Activated gamma-delta T cell treated with anti-CD3 and anti-CD28 coated beads, Interleukin-2, amount 50 U/mL, for 16 hours (primary cell): ENCODE measurements around the gene SYNDIG1.
"Not testable (repeated sequence)": the region's sequence is repeated elsewhere in the genome, so short reads cannot be mapped to it uniquely, and the experiment has no call there.

Experiments used
- DNase-seq: peaks from one replicate; pipeline ENCODE4 v3.0.0-alpha.2; 2020; ENCODE audit warnings: low read depth

SYNDIG1 gene

GRCh38 chr20:24493661-24494459, 24.4 kb downstream of the SYNDIG1 start:
- DNase-seq, result no peak

DNA sequence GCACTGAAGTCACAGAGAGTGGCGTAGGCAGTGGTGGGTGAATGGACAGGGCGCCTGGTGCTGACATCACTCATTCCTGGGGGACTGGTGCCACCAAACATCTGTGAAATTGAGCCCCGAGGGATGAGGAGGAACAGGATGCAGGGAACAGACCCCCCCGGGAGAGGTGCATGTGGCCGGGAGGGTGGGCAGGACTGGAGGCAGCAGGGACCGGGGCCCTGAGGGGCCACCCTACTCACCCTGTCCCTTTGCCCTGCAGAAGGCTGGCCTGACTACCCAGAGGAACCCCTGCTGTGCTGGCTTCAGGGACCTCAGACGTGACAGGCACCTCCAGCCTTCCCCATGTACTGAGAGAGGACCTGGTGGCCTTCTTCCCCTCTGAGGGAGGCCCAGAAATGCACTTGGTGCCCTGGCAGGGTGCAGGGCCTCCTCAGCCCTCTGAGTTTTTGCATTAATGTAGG, 25.1 kb downstream of the SYNDIG1 start:
- DNase-seq, result no peak

DNA sequence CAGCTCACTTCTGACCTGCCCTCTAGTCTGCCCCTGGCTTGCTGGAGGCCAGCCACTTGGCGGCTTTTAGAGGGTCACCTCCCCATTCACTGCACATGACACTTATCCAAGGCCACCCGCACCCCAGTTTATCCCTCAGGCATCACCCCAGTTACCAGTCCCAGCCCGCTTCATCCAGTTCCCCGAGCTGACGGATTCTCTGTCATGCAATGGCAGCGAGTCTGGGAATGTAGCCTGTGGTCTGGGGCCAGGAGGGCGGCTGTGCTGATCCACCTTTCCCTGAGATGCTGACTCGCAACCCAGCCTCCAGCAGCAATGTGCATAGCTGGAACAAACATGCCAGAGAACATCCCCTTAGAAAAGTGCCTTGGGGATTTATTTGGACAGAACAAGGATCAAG, 25.8 kb downstream of the SYNDIG1 start:
- DNase-seq, result no peak

DNA sequence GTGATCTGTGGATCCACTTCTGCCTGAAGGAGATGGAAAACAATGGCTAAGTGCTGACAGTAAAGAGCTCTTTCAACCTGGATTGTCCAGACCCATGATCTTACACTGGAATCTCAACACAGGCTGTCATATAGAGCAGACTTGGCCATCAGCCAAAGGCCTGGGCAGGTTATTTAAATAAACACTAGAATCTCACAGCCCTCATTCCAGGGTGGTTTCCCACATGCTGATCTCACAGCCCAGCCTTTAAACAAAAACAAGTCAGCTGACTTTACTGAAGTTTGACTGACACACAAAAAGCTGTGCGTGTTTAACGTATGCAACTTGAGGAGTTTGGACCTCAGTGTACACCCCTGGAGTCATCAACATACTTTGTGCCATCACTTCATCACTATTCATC, 28.4 kb downstream of the SYNDIG1 start:
- no peak for DNase-seq

GRCh38 chr20:24498641-24499040, 29.2 kb downstream of the SYNDIG1 start:
- DNase-seq, result no peak

- DNase-seq, result no peak
Measured at GRCh38 chr20:24499472-24499871, 30.0 kb downstream of the SYNDIG1 start.

DNA sequence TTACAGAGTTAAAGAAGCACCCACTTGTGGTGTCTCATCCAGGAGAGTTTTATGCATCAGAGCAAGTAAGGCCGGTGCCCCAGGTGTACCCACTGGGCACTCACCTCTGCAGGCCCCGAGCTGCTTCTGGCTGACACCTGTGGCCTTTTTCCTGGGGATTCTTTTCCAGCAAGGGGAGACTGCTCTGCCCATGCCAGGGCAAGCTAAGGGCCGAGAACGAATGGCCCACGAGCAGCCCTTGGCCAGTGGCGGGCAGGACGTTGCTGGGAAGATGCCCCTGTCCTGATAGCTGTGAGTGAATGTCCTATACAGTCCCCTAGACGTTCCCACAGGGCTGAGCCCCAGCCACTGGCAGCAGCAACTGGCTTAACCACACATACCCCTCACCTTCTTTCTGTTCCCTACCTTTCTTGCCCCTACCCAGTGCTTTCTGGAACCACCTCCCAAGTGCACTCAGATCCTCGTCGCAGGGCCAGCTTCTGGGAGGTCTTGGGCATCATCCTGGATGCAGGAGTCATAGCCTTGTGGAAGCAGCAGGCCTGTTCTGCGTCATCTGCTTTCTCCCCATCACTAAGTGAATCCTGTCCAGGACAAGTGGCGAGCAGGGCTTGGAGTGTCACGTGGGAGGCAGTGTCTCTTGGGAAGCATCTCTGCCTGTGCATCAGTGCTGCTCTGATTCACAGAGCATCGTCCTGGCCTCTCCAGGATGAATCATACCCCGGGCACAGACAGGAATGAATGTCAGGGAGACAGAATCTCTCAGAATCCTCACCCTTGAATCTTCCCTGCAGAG, 32.5 kb downstream of the SYNDIG1 start:
- no peak for DNase-seq

DNA sequence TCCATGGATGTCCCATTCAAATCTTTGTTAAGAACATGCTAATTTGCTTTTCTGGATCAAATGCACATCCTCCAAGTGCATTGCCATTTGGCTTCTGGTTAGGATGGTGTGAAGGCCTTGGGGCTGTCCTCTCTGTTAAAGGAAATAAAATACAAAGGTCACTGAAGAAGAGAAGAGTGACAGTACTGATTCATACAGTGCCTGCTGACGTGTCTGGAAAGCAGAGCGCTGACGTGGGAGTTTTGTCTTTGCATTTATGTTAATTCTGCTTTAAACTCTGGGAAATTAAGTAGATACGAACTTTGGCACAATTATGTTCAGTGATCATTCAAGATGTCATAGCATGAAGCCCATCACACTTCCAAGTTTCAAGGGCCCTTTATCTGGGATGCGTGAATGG, 33.2 kb downstream of the SYNDIG1 start:
- no peak for DNase-seq

DNA sequence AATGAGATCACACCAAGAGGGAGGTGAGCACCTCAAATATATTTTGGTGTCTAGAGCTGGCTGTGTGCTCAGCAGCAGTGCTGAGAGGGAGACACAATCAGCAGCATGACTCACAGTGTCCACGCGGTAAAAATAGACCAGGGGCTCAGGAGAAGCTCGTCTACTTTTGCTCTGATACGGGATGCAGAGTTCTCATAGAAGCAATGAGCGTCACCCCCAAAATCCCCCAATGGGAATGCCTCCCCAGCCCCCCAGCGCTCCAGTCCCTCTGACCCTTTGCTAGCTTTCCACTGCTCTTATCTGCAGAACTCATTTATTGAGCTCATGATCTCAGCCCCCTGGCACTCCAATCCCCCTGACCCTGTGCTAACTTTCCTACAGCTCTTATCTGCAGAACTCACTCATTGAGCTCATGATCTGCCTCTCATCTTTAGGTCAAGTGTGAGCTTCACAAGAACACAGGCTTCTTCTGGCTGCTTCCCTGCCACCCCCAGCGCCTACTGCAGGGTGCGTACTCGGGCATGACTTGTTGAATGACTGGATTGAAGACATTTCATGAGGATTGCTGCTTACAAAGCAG, 34.0 kb downstream of the SYNDIG1 start:
- no peak for DNase-seq

GRCh38 chr20:24504331-24505285, 35.2 kb downstream of the SYNDIG1 start:
- DNase-seq, result no peak

GRCh38 chr20:24506146-24506545, 36.7 kb downstream of the SYNDIG1 start:
- no peak for DNase-seq

DNA sequence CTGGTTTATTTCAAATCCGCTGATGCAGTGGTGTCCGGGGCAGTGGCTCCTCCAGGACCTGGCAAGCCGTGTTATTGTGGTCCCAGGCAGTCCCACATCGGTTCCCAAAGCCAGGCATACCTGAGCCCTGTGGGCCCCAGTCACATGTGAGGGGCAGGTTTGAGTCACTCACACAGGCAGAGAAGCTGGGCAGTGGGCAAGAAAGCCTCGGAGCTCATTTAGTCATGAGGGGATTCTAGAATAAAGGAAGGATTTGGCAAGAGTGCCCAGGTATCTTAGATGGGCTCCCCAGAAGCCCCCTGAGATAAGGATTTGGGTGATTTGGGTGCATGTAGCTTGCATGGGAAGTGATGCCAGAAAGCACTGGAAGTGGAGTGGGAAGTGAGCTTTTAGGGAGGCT, 37.3 kb downstream of the SYNDIG1 start:
- DNase-seq, result no peak

GRCh38 chr20:24507182-24507853, 37.9 kb downstream of the SYNDIG1 start:
- DNase-seq, result no peak

DNA sequence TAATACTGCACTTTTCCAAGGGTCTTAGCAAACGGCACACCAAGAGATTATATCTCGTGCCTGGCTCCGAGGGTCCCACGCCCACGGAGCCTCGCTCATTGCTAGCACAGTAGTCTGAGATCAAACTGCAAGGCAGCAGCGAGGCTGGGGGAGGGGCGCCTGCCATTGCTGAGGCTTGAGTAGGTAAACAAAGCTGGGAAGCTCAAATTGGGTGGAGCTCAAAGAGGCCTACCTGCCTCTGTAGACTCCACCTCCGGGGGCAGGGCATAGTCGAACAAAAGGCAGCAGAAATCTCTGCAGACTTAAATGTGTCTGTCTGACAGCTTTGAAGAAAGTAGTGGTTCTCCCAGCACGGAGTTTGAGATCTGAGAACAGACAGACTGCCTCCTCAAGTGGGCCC, 43.0 kb downstream of the SYNDIG1 start:
- DNase-seq, result not testable (repeated sequence)

GRCh38 chr20:24518515-24518914, 49.1 kb downstream of the SYNDIG1 start:
- no peak for DNase-seq

DNA sequence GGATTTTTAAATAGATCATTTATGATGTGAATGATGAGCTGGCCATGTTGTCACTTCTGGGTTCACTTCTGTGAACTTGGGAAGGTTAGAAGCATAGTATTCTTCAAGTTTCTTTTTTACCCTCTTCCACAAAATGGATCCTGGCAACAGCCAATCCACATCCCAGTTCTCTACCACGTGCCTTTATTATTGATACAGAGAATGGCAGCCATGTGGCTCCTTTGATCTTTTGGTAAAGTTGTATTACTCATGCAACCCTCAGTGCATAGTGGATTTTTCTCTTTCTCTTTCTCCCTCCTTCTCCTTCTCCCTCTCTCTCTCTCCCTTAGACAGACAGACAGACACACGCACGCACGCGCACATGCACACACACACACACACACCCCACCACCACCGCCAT, 50.0 kb downstream of the SYNDIG1 start:
- DNase-seq, result no peak

- no peak for DNase-seq
Measured at GRCh38 chr20:24521032-24521431, 51.6 kb downstream of the SYNDIG1 start.

GRCh38 chr20:24522452-24523330, 53.3 kb downstream of the SYNDIG1 start:
- DNase-seq, result no peak

- no peak for DNase-seq
Measured at GRCh38 chr20:24523661-24524060, 54.2 kb downstream of the SYNDIG1 start.
